GM12878 (cell line): ENCODE measurements around the gene SPHK2.

Experiments
- CTCF ChIP-seq, 3 experiments: IDR thresholded peaks in 2 of 3; conservative IDR thresholded peaks in 1 of 3; 2 replicates each; pipeline ENCODE4 v1.5.1; 2011; ENCODE audit warnings: low read depth in 3 of 3, low read length in 3 of 3, mild to moderate bottlenecking in 3 of 3, control low read depth in 2 of 3, moderate library complexity in 2 of 3, inconsistent platforms in 1 of 3, mixed read lengths in 1 of 3; ENCODE audit not compliant: control insufficient read depth in 2 of 3, insufficient read depth in 1 of 3; ENCODE audit errors: extremely low read depth in 1 of 3
- FOXM1 ChIP-seq: IDR thresholded peaks from 2 replicates; pipeline ENCODE4 v1.6.1; 2012; ENCODE audit warnings: low read depth, mild to moderate bottlenecking, inconsistent platforms, low read length, moderate library complexity
- POLR2A ChIP-seq: IDR thresholded peaks from 2 replicates; pipeline ENCODE4 v1.6.1; 2011; ENCODE audit warnings: low read depth, mild to moderate bottlenecking, low read length
- SRF ChIP-seq, 2 experiments: IDR thresholded peaks; 2 replicates each; pipeline ENCODE4 v1.6.1; 2011; ENCODE audit warnings: low read depth in 2 of 2, low read length in 2 of 2, mild to moderate bottlenecking in 1 of 2, moderate library complexity in 1 of 2
- TAF1 ChIP-seq: IDR thresholded peaks from 2 replicates; pipeline ENCODE4 v1.6.1; 2011; ENCODE audit warnings: mild to moderate bottlenecking, low read depth, low read length, borderline replicate concordance
- YY1 ChIP-seq: IDR thresholded peaks from 2 replicates; pipeline ENCODE4 v1.6.1; 2011; ENCODE audit warnings: low read depth, mild to moderate bottlenecking, low read length
- ZNF207 ChIP-seq: fragments of 450-650 bp; IDR thresholded peaks from 2 replicates; pipeline ENCODE4 v1.6.1; 2014; ENCODE audit warnings: antibody characterized with exemption, mild to moderate bottlenecking, borderline replicate concordance
- ZNF384 ChIP-seq: IDR thresholded peaks from 2 replicates; pipeline ENCODE4 v1.6.1; 2012; ENCODE audit warnings: low read depth, mild to moderate bottlenecking, low read length, improper control_type of control experiment, borderline replicate concordance

- TF ChIP-seq CTCF (IDR thresholded peaks at IDR 0.05 in 2 of 3, conservative IDR thresholded peaks at IDR 0.05 in 1 of 3; ENCODE audit: control insufficient read depth in 2 of 3, extremely low read depth in 1 of 3, insufficient read depth in 1 of 3, low read depth in 3 of 3, low read length in 3 of 3) (no peak), ZNF384 (no peak), ZNF207 (no peak), TAF1 (no peak), POLR2A (no peak), YY1 (no peak), SRF (IDR thresholded peaks at IDR 0.05; ENCODE audit: low read depth in 2 of 2, low read length in 2 of 2) (no peak), FOXM1 (no peak)
These were observed 20.2 kb upstream of the SPHK2 start for GRCh38 chr19:48598996-48599700.
